ENCODE measurements around the gene ATP6V0A4.

The ATP6V0A4 gene

DNA sequence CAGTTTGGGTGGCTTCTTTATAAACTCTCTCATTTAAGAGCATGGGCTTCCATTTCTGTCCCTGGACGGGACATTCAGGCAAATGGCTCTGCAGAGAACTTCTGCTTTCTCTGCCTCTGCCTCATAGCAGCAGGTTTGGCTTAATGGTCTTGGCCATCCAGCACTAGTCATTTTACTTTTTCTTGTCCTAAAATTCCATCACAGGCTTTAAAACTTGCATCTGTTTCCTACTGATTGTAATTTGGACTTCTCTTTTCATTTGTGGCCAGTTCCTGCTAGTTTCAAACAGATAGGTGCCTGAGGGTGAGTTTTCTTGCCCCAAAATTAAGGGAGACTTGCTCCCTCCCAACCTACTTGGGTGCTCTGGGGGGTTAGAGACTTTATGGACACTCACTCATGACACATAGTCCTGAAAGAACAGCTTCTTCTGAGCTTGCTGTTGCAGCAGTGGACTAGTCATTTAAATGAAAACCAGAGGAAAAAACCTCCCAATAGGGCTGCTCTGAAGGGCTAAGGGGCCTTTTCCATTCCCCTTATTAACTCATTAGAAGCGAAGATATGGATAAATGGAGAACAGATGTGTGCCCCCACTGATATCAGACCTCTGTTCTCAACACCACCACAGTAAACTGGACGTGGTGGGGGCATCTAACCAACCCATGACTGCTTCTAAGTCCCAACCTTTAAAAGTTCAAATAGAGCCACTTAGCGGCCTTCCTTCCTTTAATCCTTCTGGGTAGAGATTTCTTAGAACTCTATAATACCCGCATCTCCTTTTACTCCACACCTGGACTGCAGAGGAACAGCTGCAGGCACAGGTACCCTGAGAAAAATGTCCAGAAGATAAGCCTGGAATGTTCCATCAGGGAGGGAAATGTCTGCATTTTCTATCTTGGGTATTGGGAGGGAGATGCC is 135.7 kb downstream of the ATP6V0A4 start:
- no peak for DNase-seq (ENCODE audit: low spot score)

DNA sequence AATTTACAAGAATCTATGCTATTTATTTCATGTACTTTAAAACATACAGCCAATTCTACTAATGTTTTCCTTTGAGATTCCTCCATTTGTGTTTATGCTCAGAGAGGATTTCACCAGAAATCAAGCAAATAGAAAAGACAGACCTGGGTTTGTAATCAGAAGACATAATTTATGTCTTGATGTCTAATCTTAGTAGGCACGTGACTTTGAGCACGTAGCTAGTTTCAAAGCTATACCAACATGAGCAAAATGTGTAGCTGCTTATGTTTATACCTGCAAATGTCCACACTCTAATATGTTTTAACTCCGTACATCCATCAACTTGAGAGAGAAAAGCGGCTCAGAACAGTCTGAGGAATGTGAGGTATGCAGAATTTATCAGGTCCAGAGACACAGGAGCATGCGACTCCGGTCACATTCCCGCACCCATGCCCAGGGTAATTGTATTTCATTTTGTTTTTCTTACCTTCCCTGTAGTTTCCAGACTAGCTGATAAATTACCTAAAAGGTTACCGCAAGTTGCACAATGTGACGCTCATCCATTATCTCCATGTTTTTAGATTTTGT is 136.8 kb downstream of the ATP6V0A4 start:
- no peak for DNase-seq (ENCODE audit: low spot score)

DNA sequence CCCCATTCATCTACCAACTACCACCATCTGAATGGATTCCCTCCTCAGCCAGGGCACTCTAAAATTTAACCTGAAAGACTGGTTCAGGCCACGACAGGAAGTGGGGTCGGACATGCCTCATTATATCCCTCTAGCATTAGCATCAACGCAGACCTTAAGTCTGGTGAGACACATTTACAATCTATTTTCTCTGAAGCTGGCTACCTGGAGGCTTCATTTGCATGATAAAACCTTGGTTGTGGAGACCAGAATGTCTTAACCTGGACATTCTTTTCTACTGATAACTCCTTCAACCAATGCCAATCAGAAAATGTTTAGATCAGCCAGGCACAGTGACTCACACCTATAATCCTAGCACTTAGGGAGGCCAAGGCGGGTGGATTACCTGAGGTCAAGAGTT is 139.1 kb downstream of the ATP6V0A4 start:
- no peak for DNase-seq (ENCODE audit: low spot score)

DNA sequence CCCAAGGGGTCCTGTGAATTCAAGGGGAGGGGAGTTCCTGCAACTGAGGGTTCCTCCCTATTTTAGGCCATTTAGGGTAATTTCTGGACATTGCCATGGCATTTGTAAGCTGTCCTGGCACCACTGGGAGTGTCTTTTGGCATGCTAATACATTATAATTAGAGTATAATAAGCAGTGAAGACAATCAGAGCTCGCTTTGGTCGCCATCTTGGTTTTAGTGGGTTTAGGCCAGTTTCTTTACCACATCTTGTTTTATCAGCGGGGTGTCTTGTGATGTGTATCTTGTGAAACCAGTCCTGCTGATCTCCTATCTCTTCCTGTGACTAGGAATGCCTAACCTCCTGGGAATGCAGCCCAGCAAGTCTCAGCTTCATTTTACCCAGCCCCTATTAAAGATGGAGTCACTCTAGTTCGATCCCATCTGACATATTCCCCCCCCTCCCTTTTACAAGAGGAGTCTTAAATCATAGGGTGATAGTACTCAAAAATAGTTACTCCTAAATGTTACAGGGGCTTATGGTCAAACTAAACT is 140.1 kb downstream of the ATP6V0A4 start:
- DNase-seq (ENCODE audit: low spot score), result no peak

DNA sequence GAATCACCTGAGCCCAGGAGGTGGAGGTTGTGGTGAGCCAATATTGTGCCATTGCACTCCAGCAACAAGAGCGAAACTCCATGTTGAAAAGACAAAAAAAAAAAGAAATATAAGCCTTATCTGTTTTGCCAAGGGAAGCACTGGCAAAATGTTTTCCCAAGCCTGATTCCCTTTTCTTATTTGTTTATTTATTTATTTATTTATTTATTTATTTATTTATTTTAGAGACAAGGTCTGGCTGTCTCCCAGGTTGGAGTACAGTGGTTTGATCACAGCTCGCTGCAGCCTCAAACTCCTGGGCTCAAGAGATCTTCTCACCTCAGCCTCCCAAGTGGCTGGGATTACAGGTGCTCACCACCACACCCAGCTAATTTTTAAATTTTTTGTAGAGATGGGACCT is 141.0 kb downstream of the ATP6V0A4 start:
- DNase-seq (ENCODE audit: low spot score), result no peak
